Ascending aorta (tissue), 2 donors: ENCODE data around the gene ARHGEF7. TPM values are rescaled to one million over a fixed set of nuclear protein-coding genes. Genes with fewer than 3 reads are reported as not detected.

Experiments used
- DNase-seq, 2 donors: peaks; one replicate each; pipeline ENCODE4 v3.0.0-alpha.2; 2019; ENCODE audit warnings: low spot score in 2 of 2
- H3K27ac ChIP-seq, 2 donors: fragments of 200-600 bp; sonication (generic); one replicate each; pipeline ENCODE4 v1.5.1; 2016 to 2017; ENCODE audit warnings: mild to moderate bottlenecking in 1 of 2
- H3K27me3 ChIP-seq: fragments of 200-600 bp; sonication (generic); one replicate; pipeline ENCODE4 v1.5.1; 2017
- H3K36me3 ChIP-seq, 2 donors: fragments of 200-600 bp; sonication (generic); one replicate each; pipeline ENCODE4 v1.5.1; 2016
- H3K4me1 ChIP-seq, 2 donors: fragments of 200-600 bp; sonication (generic); one replicate each; pipeline ENCODE4 v1.5.1; 2016 to 2017; ENCODE audit warnings: mild to moderate bottlenecking in 1 of 2
- H3K4me3 ChIP-seq, 2 donors: fragments of 200-600 bp; sonication (generic); one replicate each; pipeline ENCODE4 v1.5.1; 2016 to 2017; ENCODE audit warnings: mild to moderate bottlenecking in 1 of 2
- H3K9me3 ChIP-seq, 2 donors: fragments of 200-600 bp; sonication (generic); one replicate each; pipeline ENCODE4 v1.5.1; 2016
- CTCF ChIP-seq, 3 experiments: fragments of 200-600 bp in 2 of 3; fragments of 450-650 bp in 1 of 3; sonication (generic) in 2 of 3; IDR thresholded peaks; one replicate each; pipeline ENCODE4 v1.5.1; 2016 to 2019; ENCODE audit warnings: antibody characterized with exemption in 3 of 3, mild to moderate bottlenecking in 1 of 3, moderate library complexity in 1 of 3
- intact Hi-C: fragments of 100-400 bp; cut with DNase I; formaldehyde crosslinking; loops from one replicate; pipeline ENCODE4 v1.15.1; 2023
- total RNA-seq: library from RNA; depleted of rRNA; stranded (reverse); fragments of >200 nt; gene quantifications from one replicate; pipeline ENCODE4 v1.1.0, GENCODE V29; 2016

Gene ARHGEF7
- total RNA-seq, 1 donor from 2014 or later, result 32.2 TPM

GRCh38 chr13:111286162-111286561 lies 171.1 kb downstream of the ARHGEF7 start:
- Histone ChIP-seq H3K27ac (no peak overlapping the region), H3K9me3 (no peaks in the 10 kb centered on the region), H3K36me3 (peaks cover 65 to 76% of the 10 kb centered on the region in 2 donors), H3K27me3 (no peaks in the 10 kb centered on the region), H3K4me1 (peaks cover 0 to 28% of the 10 kb centered on the region in 2 donors), H3K4me3 (no peak overlapping the region)
- intact Hi-C loops, result loop anchor here (10.0 kb wide), 1 partner anchor 371 kb away; the partner anchor contains the start of gene ANKRD10
- no peak for DNase-seq
- no peak for TF ChIP-seq CTCF (IDR thresholded peaks at IDR 0.05)

DNA sequence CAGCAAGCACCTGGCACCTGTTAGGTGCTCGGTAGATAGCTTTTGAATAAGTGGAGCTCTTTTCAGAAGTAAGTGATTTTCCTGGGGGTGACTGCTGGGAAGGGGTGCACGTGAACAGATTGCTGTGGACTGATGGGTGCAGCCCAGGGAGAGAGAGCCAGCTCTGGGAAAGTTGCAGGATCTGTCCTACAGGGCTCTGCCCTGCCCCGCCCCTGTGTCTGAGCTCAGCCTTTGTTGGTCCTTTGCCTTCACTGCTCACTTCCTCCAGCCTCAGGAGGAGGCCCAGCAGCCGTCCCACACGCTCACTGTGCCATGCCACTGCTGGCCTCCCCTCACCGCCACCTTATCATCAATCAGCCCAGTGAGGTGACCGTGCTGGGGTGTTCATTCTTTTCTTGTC lies 171.6 kb downstream of the ARHGEF7 start:
- Histone ChIP-seq H3K27ac (no peak overlapping the region), H3K27me3 (no peaks in the 10 kb centered on the region), H3K36me3 (peaks cover 69 to 82% of the 10 kb centered on the region in 2 donors), H3K4me1 (peaks cover 0 to 24% of the 10 kb centered on the region in 2 donors), H3K4me3 (no peak overlapping the region), H3K9me3 (no peaks in the 10 kb centered on the region)
- DNase-seq, result no peak
- no peak for TF ChIP-seq CTCF (IDR thresholded peaks at IDR 0.05)
- intact Hi-C loops, result loop anchor here (10.0 kb wide), 1 partner anchor 372 kb away; the partner anchor contains the start of gene ANKRD10

DNA sequence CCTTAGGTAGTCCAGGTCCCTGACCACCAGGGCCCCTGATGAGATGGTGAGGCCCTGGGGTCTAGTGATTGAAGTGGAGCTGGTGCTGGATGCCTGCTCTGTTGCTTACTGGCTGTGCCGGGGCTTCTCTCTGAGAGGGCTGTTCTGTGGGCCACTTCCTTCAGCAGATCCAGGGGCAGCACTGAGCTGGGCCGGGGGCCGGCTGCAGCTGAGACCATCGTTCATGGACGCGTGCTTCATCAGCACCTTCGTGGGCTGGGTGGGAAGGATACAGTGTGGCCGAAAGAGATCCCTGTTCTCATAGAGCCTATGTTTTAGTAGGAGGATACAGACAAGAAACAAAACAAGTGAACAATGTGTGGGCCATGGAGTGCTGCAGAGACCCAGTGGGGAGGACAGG lies 172.1 kb downstream of the ARHGEF7 start:
- Histone ChIP-seq H3K36me3 (peaks cover 73 to 87% of the 10 kb centered on the region in 2 donors), H3K4me3 (no peak overlapping the region), H3K9me3 (no peaks in the 10 kb centered on the region), H3K27ac (no peak overlapping the region), H3K4me1 (peaks cover 0 to 20% of the 10 kb centered on the region in 2 donors), H3K27me3 (no peaks in the 10 kb centered on the region)
- no peak for TF ChIP-seq CTCF (IDR thresholded peaks at IDR 0.05)
- no peak for DNase-seq
- intact Hi-C loops, result loop anchor here (10.0 kb wide), 1 partner anchor 372 kb away; the partner anchor contains the start of gene ANKRD10

GRCh38 chr13:111288276-111288675 lies 173.2 kb downstream of the ARHGEF7 start:
- Histone ChIP-seq H3K4me3 (no peak overlapping the region), H3K27ac (no peak overlapping the region), H3K4me1 (peaks cover 0 to 9% of the 10 kb centered on the region in 2 donors), H3K9me3 (no peaks in the 10 kb centered on the region), H3K27me3 (no peaks in the 10 kb centered on the region), H3K36me3 (peaks cover 76 to 91% of the 10 kb centered on the region in 2 donors)
- DNase-seq, result no peak
- no peak for TF ChIP-seq CTCF (IDR thresholded peaks at IDR 0.05)
- intact Hi-C loops, result loop anchor here (10.0 kb wide), 1 partner anchor 373 kb away; the partner anchor contains the start of gene ANKRD10

GRCh38 chr13:111289251-111289650 lies 174.1 kb downstream of the ARHGEF7 start:
- no peak for TF ChIP-seq CTCF (IDR thresholded peaks at IDR 0.05)
- peaks cover 0 to 4% of the 10 kb centered on the region in 2 donors for H3K4me1 ChIP-seq
- no peaks in the 10 kb centered on the region for H3K9me3 ChIP-seq
- intact Hi-C loops, result loop anchor here (10.0 kb wide), 1 partner anchor 374 kb away; the partner anchor contains the start of gene ANKRD10
- no peak overlapping the region for H3K27ac ChIP-seq
- no peak for DNase-seq
- H3K36me3 ChIP-seq, result peaks cover 78 to 95% of the 10 kb centered on the region in 2 donors
- no peak overlapping the region for H3K4me3 ChIP-seq
- no peaks in the 10 kb centered on the region for H3K27me3 ChIP-seq
